Peyer's patch (tissue), 4 donors: ENCODE data around the gene ITGA7.

Experiments used
- POLR2A ChIP-seq, 2 donors: fragments of 450-650 bp; IDR thresholded peaks; one replicate each; pipeline ENCODE4 v1.5.1; 2017; ENCODE audit warnings: antibody characterized with exemption in 2 of 2, mild to moderate bottlenecking in 2 of 2, moderate library complexity in 2 of 2
- TF ChIP-seq, protein P1 (sequence below), 6 experiments: fragments of 450-650 bp in 4 of 6; fragments of 200-600 bp in 2 of 6; sonication (generic) in 1 of 6; IDR thresholded peaks; one replicate each; pipeline ENCODE4 v1.5.1; 2017 to 2019; ENCODE audit warnings: antibody characterized with exemption in 6 of 6, mild to moderate bottlenecking in 3 of 6, moderate library complexity in 1 of 6

DNA sequence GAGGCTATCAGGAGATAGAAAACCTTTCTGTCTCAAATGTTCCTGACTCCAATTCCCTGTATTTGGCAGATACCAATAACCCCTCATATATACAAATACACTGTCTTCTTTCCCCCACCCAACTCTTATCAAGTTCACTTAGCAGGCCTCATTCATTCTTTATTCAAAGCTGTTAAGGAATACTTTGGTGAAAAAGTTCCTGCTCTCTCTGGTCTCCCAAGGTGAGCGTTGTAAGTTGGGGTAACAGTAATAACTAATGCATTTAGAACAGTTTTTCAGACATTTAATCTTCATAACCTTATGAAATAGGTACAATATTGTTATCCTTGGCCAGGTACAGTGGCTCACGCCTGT lies 31.3 kb upstream of the ITGA7 start:
- TF ChIP-seq, protein P1, sequence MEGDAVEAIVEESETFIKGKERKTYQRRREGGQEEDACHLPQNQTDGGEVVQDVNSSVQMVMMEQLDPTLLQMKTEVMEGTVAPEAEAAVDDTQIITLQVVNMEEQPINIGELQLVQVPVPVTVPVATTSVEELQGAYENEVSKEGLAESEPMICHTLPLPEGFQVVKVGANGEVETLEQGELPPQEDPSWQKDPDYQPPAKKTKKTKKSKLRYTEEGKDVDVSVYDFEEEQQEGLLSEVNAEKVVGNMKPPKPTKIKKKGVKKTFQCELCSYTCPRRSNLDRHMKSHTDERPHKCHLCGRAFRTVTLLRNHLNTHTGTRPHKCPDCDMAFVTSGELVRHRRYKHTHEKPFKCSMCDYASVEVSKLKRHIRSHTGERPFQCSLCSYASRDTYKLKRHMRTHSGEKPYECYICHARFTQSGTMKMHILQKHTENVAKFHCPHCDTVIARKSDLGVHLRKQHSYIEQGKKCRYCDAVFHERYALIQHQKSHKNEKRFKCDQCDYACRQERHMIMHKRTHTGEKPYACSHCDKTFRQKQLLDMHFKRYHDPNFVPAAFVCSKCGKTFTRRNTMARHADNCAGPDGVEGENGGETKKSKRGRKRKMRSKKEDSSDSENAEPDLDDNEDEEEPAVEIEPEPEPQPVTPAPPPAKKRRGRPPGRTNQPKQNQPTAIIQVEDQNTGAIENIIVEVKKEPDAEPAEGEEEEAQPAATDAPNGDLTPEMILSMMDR (IDR thresholded peaks at IDR 0.05): no peak
- TF ChIP-seq POLR2A (IDR thresholded peaks at IDR 0.05): no peak
